CD1c-positive myeloid dendritic cell (primary cell): ENCODE results near the gene AMIGO2.

Source experiments
- DNase-seq: peaks from one replicate; pipeline ENCODE4 v3.0.0-alpha.2; 2016; ENCODE audit errors: extremely low spot score

Gene AMIGO2

DNA sequence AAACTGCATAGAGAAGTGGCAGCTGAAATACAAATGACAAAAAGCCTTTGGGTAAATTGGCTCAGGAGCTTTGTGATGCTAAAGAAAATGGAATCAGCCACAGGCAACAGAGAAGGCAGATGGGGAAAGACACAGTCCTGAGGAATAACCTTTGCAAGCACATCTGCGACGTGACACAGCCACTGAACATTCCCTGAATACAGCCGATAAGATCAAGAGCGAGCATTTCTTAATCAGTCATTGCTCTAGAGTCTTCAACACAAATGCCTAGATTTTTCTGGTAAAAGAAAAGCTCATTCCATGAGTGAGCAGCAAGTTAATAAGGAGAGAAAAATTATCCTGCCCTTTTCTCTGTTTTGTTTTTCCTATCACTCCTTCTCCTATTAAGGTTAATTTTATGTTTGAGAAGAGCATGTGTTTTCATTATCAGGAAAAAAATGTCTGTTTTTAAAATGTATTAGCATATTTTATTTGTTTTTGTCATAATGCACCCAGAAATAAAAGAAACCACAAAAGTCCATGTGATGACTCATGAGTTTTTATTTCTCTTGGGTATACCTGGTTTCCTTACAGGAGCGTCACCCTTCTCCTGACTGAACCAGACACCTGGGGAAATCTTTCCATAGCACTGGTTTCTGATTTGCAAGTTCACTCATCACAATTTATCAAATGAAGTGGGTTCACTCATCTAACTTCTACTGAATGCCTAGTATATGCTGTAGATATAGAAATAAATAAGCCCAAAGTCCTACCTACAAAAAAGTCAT is 45.8 kb downstream of the AMIGO2 start:
- no peak for DNase-seq

DNA sequence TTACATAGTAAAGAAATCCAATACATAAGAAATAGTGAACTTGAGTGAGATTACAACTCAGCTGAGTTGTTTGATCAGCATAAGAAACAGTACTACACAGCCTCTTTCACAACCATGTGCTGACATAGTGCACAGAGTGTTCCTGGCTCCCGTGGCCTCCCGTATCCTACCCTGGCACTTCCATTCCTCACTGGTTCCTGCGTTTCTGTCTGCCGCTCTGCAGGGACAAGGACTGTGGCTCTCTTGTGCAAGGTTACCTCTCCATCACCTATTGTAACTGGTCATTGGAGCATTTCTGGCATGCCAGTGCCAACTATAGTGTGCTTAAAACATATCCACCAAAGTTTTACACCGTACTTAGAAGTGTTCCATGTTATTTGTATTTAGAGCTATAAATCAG is 46.7 kb downstream of the AMIGO2 start:
- DNase-seq, result no peak

DNA sequence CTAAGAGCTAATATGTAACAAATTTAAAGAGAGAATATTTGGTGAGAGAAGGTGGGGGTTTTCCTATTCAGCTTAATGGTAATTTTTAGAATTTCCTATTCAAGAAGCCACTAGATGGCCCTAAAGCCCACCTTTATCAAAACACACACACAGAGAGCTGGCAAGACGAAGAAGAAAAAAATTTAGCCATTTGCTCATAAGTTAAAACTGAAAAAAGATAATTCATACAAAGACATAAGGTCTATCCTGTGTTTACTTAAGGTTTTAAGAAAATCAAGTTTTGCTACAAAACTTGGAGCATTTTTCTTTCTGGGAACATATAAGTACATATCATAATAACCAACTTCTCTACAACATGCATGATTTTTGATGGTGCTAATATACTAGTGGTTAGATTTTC is 47.1 kb downstream of the AMIGO2 start:
- peak; percentile 66 for DNase-seq

DNA sequence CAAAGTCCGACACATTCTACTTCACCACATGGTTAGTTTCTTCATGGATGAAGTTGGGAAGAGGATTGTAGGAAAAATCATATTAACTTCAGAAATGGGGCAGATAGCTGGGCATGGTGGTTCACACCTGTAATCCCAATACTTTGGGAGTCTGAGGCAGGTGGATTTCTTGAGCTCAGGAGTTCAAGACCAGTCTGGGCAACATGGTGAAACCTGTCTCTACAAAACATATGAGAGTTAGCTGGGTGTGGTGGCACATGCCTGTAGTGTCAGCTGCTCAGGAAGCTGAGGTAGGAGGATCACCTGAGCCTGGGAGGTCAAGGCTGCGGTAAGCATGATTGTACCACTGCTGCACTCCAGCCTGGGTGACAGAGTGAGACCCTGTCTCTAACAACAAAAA is 49.9 kb downstream of the AMIGO2 start:
- no peak for DNase-seq

DNA sequence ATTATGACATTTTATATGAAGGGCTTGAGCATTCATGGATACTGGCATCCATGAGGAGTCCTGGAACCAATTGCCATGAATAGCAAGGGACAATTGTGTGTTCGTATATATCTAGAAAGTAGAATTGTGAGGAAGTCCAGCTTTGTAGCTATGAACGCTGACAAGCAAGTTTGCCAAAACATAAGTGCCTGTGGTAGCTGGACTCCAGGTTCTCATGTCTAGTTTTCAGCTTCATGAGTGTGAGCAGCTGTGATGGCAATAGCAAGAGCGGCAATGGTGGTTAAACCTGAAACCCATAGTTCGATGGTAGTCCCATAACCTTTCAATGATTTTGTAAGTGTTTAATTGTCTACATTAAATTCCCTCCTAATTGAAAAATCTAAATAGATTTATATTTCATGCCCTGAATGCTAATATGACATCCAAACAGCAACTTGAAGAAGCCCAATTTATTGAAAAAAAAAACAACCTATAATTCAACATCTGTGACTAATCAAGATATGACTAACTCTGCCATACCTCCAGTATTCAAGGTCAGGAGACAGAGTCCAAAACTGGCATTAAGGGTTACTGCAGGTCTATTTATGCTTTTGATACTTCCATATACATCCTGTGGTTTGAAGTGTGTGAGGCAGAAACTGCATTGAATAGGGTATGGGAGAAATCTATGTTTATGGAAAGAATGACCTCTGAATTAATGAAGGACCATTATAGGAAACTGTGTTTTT is 50.6 kb downstream of the AMIGO2 start:
- no peak for DNase-seq

DNA sequence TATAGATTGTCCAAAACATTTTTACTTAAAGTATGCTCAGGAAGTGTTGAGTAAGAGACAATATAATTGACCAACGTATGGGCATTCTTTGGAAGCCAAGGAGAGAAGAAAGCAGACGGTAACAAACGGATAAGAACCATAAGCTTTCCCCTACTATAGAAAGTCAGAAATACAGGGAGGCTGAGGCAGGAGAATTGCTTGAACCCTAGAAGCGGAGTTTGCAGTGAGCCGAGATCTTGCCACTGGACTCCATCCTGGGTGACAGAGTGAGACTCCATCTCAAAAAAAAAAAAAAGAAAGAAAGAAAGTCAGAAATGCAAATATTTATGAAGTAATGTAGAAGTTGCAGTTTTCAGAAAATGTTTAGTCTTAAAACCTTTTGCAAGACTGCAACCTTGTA is 51.6 kb downstream of the AMIGO2 start:
- DNase-seq, result no peak
